Kidney (tissue), 14 donors: ENCODE measurements around the gene CRLF1. TPM values are rescaled to one million over a fixed set of nuclear protein-coding genes. Genes with fewer than 3 reads are reported as not detected.
A peak's percentile ranks its signal among the peaks of the same experiment; 100 is the strongest.

Experiments used
- DNase-seq, 5 donors: peaks; one replicate each; pipeline ENCODE4 v3.0.0-alpha.2; 2013 to 2020
- FAIRE-seq: peaks from 2 replicates; lab custom pipeline; 2012; peaks lifted over from hg19 to GRCh38; lab: Jason Lieb, UNC
- H3K27ac ChIP-seq, 2 donors: one replicate each; pipeline ENCODE4 v1.7.0; 2013; ENCODE audit warnings: low read depth in 2 of 2, low read length in 2 of 2, inconsistent platforms in 1 of 2
- H3K27me3 ChIP-seq: one replicate; pipeline ENCODE4 v1.7.1; 2013; ENCODE audit warnings: low read length, inconsistent platforms; ENCODE audit not compliant: control insufficient read depth, insufficient read depth
- H3K36me3 ChIP-seq, 3 donors: one replicate each; pipeline versions ENCODE4 v1.7.0 to v1.7.1; 2013; ENCODE audit warnings: low read length in 3 of 3, control low read depth in 1 of 3, inconsistent platforms in 1 of 3; ENCODE audit not compliant: insufficient read depth in 3 of 3, control insufficient read depth in 2 of 3
- H3K4me1 ChIP-seq, 3 donors: one replicate each; pipeline versions ENCODE4 v1.7.0 to v1.7.1; 2013; ENCODE audit warnings: low read length in 3 of 3, inconsistent platforms in 1 of 3, low read depth in 1 of 3; ENCODE audit not compliant: control insufficient read depth in 2 of 3, insufficient read depth in 2 of 3
- H3K4me3 ChIP-seq, 3 donors: one replicate each; pipeline versions ENCODE4 v1.7.0 to v1.8.1; 2013; ENCODE audit warnings: low read length in 3 of 3, control low read depth in 1 of 3, inconsistent platforms in 1 of 3
- H3K9ac ChIP-seq, 3 donors: one replicate each; pipeline versions ENCODE4 v1.7.0 to v1.7.1; 2013; ENCODE audit warnings: low read length in 3 of 3, control low read depth in 1 of 3, inconsistent platforms in 1 of 3
- H3K9me3 ChIP-seq, 3 donors: one replicate each; pipeline versions ENCODE4 v1.7.0 to v1.7.1; 2013; ENCODE audit warnings: low read length in 3 of 3, control low read depth in 1 of 3, inconsistent platforms in 1 of 3; ENCODE audit not compliant: control insufficient read depth in 2 of 3, insufficient read depth in 1 of 3
- CTCF ChIP-seq: IDR thresholded peaks from 3 replicates; pipeline ENCODE4 v1.5.1; 2012; ENCODE audit warnings: mild to moderate bottlenecking, moderate library complexity, borderline replicate concordance; ENCODE audit not compliant: insufficient read depth; ENCODE audit errors: extremely low read depth
- intact Hi-C: fragments of 100-400 bp; cut with DNase I; formaldehyde crosslinking; loops from one replicate; pipeline ENCODE4 v1.11.1; 2022
- polyA plus RNA-seq: library from polyadenylated mRNA; stranded (reverse); fragments of 350-450 nt; fragmentation: Illumina TruSeq; extraction: RNeasy Lipid Tissue Mini Kit (QIAGEN cat#74804); gene quantifications from one replicate; pipeline ENCODE4 v1.2.3, GENCODE V29; 2014; ENCODE audit warnings: low read depth, low replicate concordance; ENCODE audit not compliant: insufficient read depth
- total RNA-seq: library from RNA; stranded (reverse); fragmentation: NEBNext Ultra II Directional; extraction: Animal tissue kit (Norgen Biotek cat#: 25700); gene quantifications from one replicate; pipeline ENCODE4 v1.2.1, GENCODE V29; 2021
- donor health status: control.
- donor health status: control.
- donor health status: control.
- donor health status: control.
- donor health status: control.
- donor health status: DM: yes; HTN: yes; CAD: no.
- donor health status: Normal renal cell carcinoma (clear cell type).

Gene CRLF1
- total and polyA plus RNA-seq, 2 donors from 2014 or later = 6.6 to 28.9 TPM

GRCh38 chr19:18646535-18647370 lies 40.2 kb upstream of the CRLF1 start:
- no peak for FAIRE-seq
- intact Hi-C loops = no loop called here
- DNase-seq = peak; percentile 75 to 86 (median 78)
- H3K27ac ChIP-seq = peak overlapping the region; percentile 57 to 61
- no peak overlapping the region for H3K4me3 ChIP-seq
- H3K36me3 ChIP-seq = no peaks in the 10 kb centered on the region
- H3K9ac ChIP-seq = peak overlapping the region in 1 of 3 donors; percentile 46
- H3K4me1 ChIP-seq = peaks cover 2 to 43% (median 40%) of the 10 kb centered on the region in 3 donors
- no peaks in the 10 kb centered on the region for H3K9me3 ChIP-seq
- TF ChIP-seq CTCF = no peak
- H3K27me3 ChIP-seq = no peaks in the 10 kb centered on the region

GRCh38 chr19:18645035-18645511 lies 38.5 kb upstream of the CRLF1 start:
- no peak overlapping the region for H3K27ac ChIP-seq
- intact Hi-C loops = no loop called here
- peak in 2 of 5 donors; percentile 38 to 69 for DNase-seq

DNA sequence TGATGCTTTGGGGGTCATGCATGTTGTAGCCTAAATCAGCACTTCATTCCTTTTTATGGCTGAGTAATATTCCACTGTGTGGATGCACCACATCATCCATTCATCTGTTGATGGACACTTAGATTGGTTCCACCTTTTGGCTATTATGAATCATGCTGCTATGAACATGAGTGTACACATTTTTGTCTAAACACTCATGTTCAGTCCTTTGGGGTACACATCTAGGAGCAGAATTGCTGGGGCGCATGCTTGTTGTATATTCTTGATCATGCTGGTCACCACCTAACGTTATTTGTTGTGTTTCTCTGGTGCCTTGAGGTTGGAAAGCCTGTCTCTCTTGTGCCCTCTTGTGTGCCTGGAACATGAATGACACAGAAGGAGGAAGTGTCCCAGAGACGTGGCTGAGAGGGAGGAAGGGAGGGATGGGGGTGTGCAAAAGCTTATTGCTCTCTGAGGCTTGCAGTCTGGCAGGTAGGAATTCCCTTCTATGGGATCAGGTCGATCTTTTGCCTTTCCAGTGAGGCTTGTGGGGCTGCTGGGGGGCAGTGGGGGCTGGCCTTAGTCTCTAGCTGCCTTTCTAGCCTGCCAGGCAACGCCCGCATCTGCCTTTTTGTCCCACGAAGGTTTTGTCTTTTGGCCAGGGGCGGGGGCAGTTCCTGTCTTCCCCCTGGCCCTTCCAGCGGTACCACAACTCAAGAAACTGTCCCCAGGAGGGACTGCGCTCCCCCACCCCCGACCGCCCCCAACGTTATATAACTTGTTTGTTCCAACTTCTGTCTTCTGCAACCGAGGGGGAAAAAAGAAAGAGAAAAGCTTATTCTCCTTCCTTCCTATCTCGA lies 37.8 kb upstream of the CRLF1 start:
- TF ChIP-seq CTCF = no peak
- peak overlapping the region; percentile 27 to 45 for H3K27ac ChIP-seq
- peak in 1 of 5 donors; percentile 46 for DNase-seq
- FAIRE-seq = no peak
- intact Hi-C loops = no loop called here
- no peaks in the 10 kb centered on the region for H3K36me3 ChIP-seq
- H3K4me3 ChIP-seq = no peak overlapping the region
- no peaks in the 10 kb centered on the region for H3K9me3 ChIP-seq
- no peak overlapping the region for H3K9ac ChIP-seq
- no peaks in the 10 kb centered on the region for H3K27me3 ChIP-seq
- peaks cover 2 to 26% (median 25%) of the 10 kb centered on the region in 3 donors for H3K4me1 ChIP-seq

More at GRCh38 chr19:18645035-18645511, 38.5 kb upstream of the CRLF1 start:
- FAIRE-seq = no peak
- Histone ChIP-seq H3K9ac (no peak overlapping the region), H3K4me1 (peaks cover 2 to 30% (median 29%) of the 10 kb centered on the region in 3 donors), H3K27me3 (no peaks in the 10 kb centered on the region), H3K36me3 (no peaks in the 10 kb centered on the region), H3K9me3 (no peaks in the 10 kb centered on the region), H3K4me3 (no peak overlapping the region)
- no peak for TF ChIP-seq CTCF
